ENCODE measurements around the gene USP10. TPM values are rescaled to one million over a fixed set of nuclear protein-coding genes. Genes with fewer than 3 reads are reported as not detected.
"Not testable (repeated sequence)": the region's sequence is repeated elsewhere in the genome, so short reads cannot be mapped to it uniquely, and the experiment has no call there.

The USP10 gene
- total RNA-seq, 2 experiments from 2014 or later, result 90.9 to 117 TPM

DNA sequence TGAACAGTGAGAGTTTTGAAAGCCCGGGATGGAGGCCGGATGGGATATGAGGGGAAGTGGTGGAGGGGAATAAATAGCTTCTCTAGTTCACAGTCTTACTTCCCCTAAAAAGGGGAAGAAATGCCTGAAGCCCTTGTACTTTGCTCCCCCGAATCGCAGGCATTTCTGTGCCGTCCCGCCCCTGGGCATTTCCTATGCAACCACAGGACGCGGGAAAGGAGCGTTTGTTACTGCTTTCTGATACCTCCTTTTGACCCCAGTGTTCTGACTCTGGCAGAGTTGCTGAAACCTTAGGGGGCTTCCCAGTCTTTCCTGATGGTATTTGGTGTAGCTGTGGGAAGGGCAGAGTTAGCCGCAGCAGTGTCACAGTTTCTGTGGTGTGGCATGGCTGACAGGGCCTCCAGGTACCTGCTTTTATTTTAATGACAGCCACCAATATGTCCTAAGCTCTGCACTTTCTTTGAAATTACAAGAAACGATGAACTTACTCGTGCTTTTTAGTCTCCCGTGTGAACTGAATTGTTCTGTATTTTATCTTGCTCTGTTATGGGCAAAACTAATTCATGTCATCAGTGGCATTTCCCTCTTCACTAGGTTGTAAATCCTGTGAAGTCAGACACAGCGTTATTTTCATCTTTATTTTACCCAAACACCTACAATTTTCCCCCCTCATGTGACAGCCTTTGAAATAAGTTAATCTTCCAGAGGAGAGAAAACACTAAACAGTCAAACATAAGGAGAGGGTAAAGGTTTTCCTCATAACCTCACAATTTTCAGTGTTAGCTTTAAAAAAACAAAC, 27.1 kb downstream of the USP10 start:
- Mint-ChIP-seq H3K27me3 (no peaks in the 10 kb centered on the region), H3K4me1 (peaks cover 75% of the 10 kb centered on the region), H3K4me3 (no peak overlapping the region), H3K27ac (peak overlapping the region; percentile 6), H3K36me3 (peaks cover 6% of the 10 kb centered on the region), H3K9me3 (ENCODE audit: low read depth) (no peaks in the 10 kb centered on the region)
- CTCF ChIA-PET, result interaction anchor here (0.6 to 18.9 kb wide), 32 partner anchors 11 to 450 kb away, joined by 3 to 294 read pairs (median 5); partner anchors contain the start of genes COTL1 and KLHL36
- ATAC-seq, result peak; percentile 9
- DNase-seq, result peak; percentile 46

DNA sequence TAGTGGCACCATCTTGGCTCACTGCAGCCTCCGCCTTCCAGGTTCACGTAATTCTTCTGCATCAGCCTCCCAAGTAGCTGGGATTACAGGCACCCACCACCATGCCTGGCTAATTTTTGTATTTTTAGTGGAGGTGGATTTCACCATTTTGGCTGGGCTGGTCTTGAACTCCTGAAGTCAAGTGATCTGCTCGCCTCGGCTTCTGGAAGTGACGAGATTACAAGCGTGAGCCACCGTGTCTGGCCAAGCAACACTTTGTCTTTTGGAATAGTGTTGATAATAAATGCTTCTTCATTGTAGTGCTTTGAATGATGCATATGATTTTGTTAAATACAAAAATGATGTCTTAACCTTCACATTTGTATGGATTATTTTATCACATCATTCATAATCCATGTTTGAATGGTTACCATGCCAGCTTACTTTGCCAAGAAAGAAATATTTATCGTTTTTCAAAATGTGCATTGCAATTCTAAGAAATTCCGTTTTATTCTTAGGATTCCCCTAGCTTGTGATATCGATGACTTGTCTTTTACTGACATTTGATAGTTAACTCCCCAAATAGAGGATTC, 29.1 kb downstream of the USP10 start:
- CTCF ChIA-PET, result interaction anchor here (0.9 to 18.9 kb wide), 10 partner anchors 9 to 452 kb away, joined by 3 to 294 read pairs (median 12); no protein-coding TSS in a partner anchor
- no peaks in the 10 kb centered on the region for H3K9me3 Mint-ChIP-seq (ENCODE audit: low read depth)
- no peaks in the 10 kb centered on the region for H3K27me3 Mint-ChIP-seq
- H3K27ac Mint-ChIP-seq, result no peak overlapping the region
- no peak overlapping the region for H3K4me3 Mint-ChIP-seq
- H3K4me1 Mint-ChIP-seq, result peaks cover 64% of the 10 kb centered on the region
- ATAC-seq (no peak), DNase-seq (no peak)
- H3K36me3 Mint-ChIP-seq, result peaks cover 5% of the 10 kb centered on the region

- no peak overlapping the region for H3K4me3 Mint-ChIP-seq
- no peak for DNase-seq
- no peaks in the 10 kb centered on the region for H3K27me3 Mint-ChIP-seq
- no peaks in the 10 kb centered on the region for H3K9me3 Mint-ChIP-seq (ENCODE audit: low read depth)
- peaks cover 9% of the 10 kb centered on the region for H3K36me3 Mint-ChIP-seq
- ATAC-seq, result no peak
- peak overlapping the region; percentile 5 for H3K27ac Mint-ChIP-seq
- CTCF ChIA-PET, result interaction anchor here (0.5 to 18.9 kb wide), 14 partner anchors 8 to 453 kb away, joined by 3 to 294 read pairs (median 4); no protein-coding TSS in a partner anchor
- peaks cover 57% of the 10 kb centered on the region for H3K4me1 Mint-ChIP-seq
These were observed 30.0 kb downstream of the USP10 start for GRCh38 chr16:84729716-84730320.

- H3K4me3 Mint-ChIP-seq, result no peak overlapping the region
- H3K27ac Mint-ChIP-seq, result peak overlapping the region; percentile 64
- H3K9me3 Mint-ChIP-seq (ENCODE audit: low read depth), result no peaks in the 10 kb centered on the region
- H3K27me3 Mint-ChIP-seq, result no peaks in the 10 kb centered on the region
- ATAC-seq, result peak; percentile 78
- peak; percentile 63 for DNase-seq
- CTCF ChIA-PET, result interaction anchor here (0.5 to 18.9 kb wide), 14 partner anchors 7 to 453 kb away, joined by 3 to 294 read pairs (median 5); no protein-coding TSS in a partner anchor
- H3K36me3 Mint-ChIP-seq, result peaks cover 9% of the 10 kb centered on the region
- H3K4me1 Mint-ChIP-seq, result peaks cover 55% of the 10 kb centered on the region
These were observed 30.8 kb downstream of the USP10 start for GRCh38 chr16:84730406-84731106.

- peaks cover 52% of the 10 kb centered on the region for H3K4me1 Mint-ChIP-seq
- H3K4me3 Mint-ChIP-seq; H3K27ac Mint-ChIP-seq; ATAC-seq; H3K9me3 Mint-ChIP-seq (ENCODE audit: low read depth); H3K36me3 Mint-ChIP-seq; DNase-seq; H3K27me3 Mint-ChIP-seq: not testable (repeated sequence)
- CTCF ChIA-PET, result interaction anchor here (1.1 to 18.9 kb wide), 4 partner anchors 19 to 455 kb away, joined by 3 to 294 read pairs (median 6); no protein-coding TSS in a partner anchor
These were observed 32.5 kb downstream of the USP10 start for GRCh38 chr16:84732332-84732673.

GRCh38 chr16:84732674-84733352, 33.0 kb downstream of the USP10 start:
- no peak for ATAC-seq
- H3K4me3 Mint-ChIP-seq, result no peak overlapping the region

GRCh38 chr16:84735849-84736586, 36.2 kb downstream of the USP10 start:
- Mint-ChIP-seq H3K4me3 (no peak overlapping the region), H3K27me3 (no peaks in the 10 kb centered on the region), H3K36me3 (peaks cover 9% of the 10 kb centered on the region), H3K27ac (peak overlapping the region; percentile 9), H3K9me3 (ENCODE audit: low read depth) (no peaks in the 10 kb centered on the region), H3K4me1 (peaks cover 60% of the 10 kb centered on the region)
- ATAC-seq (no peak), DNase-seq (peak; percentile 60)
- CTCF ChIA-PET, result interaction anchor here (0.8 to 18.9 kb wide), 5 partner anchors 12 to 459 kb away, joined by 4 to 294 read pairs (median 14); no protein-coding TSS in a partner anchor

More at GRCh38 chr16:84732674-84733352, 33.0 kb downstream of the USP10 start:
- Mint-ChIP-seq H3K4me1 (peaks cover 56% of the 10 kb centered on the region), H3K27ac (no peak overlapping the region), H3K27me3 (no peaks in the 10 kb centered on the region), H3K9me3 (ENCODE audit: low read depth) (no peaks in the 10 kb centered on the region), H3K36me3 (peaks cover 7% of the 10 kb centered on the region)
- CTCF ChIA-PET, result interaction anchor here (2.5 to 18.9 kb wide), 4 partner anchors 8 to 111 kb away, joined by 10 to 294 read pairs (median 89); no protein-coding TSS in a partner anchor
- no peak for DNase-seq

DNA sequence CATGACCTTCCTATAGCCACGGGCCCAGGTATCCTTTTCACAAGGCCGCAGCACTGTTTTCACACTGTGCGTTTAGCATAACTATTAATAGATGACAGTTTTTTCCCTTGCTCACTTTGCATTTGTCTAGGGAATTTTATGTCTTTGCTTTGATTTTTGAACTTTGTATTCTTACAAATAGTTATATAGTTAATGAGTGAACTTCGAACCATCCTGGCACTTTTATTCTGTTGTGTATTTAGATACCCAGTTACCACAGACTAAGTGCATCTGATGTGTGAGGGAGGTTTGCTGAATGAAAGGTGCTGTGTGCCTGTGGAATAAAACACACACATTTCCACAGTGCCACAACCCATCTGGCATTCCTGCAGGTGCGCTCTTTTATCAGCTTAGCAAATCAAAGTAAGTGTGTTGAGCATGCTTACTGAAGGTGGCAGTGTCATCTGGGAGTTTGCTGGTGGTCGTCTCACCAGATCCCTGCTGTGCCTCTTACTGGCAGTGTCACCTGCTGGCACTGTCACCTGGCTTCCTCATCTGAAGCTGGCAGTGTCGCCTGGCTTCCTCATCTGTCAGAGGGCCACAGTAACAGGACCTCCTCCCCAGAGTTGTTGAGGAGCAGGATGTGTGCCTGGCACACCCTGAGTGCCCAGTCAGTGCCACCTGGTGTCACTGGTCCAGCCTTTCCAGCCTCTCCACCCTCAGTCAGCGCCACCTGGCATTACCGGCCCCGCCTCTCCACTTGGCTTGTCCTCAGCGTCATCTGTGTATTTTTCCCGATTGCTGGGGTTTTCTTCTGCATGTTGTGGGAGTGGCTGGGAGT, 37.6 kb downstream of the USP10 start:
- ATAC-seq (no peak), DNase-seq (no peak)
- Mint-ChIP-seq H3K4me1 (peaks cover 62% of the 10 kb centered on the region), H3K4me3 (no peak overlapping the region), H3K27ac (peak overlapping the region; percentile 17), H3K9me3 (ENCODE audit: low read depth) (no peaks in the 10 kb centered on the region), H3K36me3 (peaks cover 14% of the 10 kb centered on the region), H3K27me3 (no peaks in the 10 kb centered on the region)
- CTCF ChIA-PET, result interaction anchor here (0.6 to 18.9 kb wide), 38 partner anchors 13 to 290 kb away, joined by 3 to 294 read pairs (median 6); partner anchors contain the start of genes KIAA0513 and KLHL36

DNA sequence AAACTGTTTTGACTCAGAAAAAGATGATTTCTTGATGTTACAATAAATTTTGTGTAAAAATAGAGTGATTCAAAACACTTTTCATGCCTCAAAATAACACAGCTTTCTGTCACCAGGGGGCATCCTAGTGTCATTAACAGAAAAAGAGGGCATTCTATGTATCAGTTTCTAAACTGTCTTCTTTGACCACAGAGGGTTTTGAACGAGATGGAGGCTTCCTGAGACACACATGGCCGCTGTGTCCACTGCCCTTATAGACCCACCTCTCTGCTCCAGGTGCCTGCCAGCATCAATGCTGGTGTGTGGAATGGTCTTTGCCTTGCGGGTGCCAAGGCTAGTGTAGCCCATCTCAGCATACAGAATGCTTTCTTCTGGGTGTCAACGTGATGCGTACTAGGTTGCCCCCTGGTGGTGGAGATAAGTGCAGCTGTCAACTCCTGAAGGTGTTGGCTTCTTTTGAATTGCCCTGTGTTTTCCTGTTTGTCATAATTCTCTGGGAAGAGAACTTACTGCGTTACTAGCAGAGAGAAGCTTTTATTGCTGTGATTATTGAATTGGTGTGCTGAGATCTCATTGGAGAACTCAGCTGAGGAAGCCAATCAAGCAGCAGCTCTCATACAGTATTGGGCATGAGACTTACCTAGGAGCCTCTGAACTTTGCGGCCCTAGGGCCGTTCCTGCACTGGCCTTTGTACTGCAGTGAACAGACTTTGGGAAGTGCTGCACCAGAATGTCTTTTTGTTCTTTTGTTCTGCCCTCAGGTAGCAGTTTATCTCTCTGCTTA, 38.6 kb downstream of the USP10 start:
- Mint-ChIP-seq H3K27me3 (no peaks in the 10 kb centered on the region), H3K36me3 (peaks cover 14% of the 10 kb centered on the region), H3K27ac (peak overlapping the region; percentile 64), H3K4me1 (peaks cover 59% of the 10 kb centered on the region), H3K4me3 (peak overlapping the region; percentile 54), H3K9me3 (ENCODE audit: low read depth) (no peaks in the 10 kb centered on the region)
- ATAC-seq (peak; percentile 88), DNase-seq (peak; percentile 87)
- CTCF ChIA-PET, result interaction anchor here (0.6 to 18.9 kb wide), 61 partner anchors 12 to 462 kb away, joined by 3 to 294 read pairs (median 5); partner anchors contain the start of genes KIAA0513 and KLHL36

DNA sequence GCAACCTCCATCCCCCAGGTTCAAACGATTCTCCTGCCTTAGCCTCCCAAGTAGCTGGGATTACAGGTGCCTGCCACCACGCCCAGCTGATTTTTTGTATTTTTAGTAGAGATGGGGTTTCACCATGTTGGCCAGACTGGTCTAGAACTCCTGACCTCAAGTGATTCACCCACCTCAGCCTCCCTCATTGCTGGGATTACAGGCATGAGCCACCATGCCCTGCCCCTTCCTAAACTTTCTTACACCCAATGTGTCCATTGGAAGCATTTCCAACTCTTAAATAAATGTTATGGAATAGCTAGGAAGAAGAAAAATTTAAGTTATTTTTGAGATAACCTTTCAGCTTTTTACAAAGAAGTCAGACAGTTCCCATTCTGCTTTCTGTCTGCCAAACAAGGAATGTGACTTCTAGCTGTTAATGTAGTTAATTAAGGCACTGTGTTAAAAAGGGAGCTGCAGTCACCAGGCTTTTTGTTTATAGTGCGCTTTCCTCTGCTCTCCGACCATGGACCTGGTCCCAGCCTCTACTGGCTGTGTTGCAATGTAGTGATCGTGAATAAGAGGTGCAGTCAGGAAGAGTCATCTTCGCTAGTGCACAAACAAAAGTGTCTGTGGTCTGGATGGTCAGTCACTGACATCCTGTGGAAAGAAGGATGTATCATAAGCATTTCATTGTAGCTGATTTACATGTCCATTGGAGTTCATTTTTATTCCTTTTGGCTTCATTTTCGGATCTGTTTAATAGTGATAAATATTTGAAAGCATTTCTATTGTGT, 39.7 kb downstream of the USP10 start:
- Mint-ChIP-seq H3K27me3 (no peaks in the 10 kb centered on the region), H3K9me3 (ENCODE audit: low read depth) (no peaks in the 10 kb centered on the region), H3K4me1 (peaks cover 57% of the 10 kb centered on the region), H3K36me3 (peaks cover 10% of the 10 kb centered on the region), H3K27ac (peak overlapping the region; percentile 51), H3K4me3 (no peak overlapping the region)
- CTCF ChIA-PET, result interaction anchor here (0.7 to 18.9 kb wide), 35 partner anchors 11 to 463 kb away, joined by 3 to 294 read pairs (median 6); no protein-coding TSS in a partner anchor
- no peak for DNase-seq
- ATAC-seq, result no peak
